Stimulated activated CD8-positive, alpha-beta memory T cell treated with anti-CD3 and anti-CD28 coated beads, Interleukin-4, amount 100 ng/mL, for 48 hours (primary cell): ENCODE data around the gene ZNF319.
A peak's percentile ranks its signal among the peaks of the same experiment; 100 is the strongest.

Experiments
- DNase-seq: peaks from one replicate; pipeline ENCODE4 v3.0.0-alpha.2; 2020

ZNF319 gene

GRCh38 chr16:58036943-58037342 lies 36.5 kb upstream of the ZNF319 start:
- DNase-seq = no peak

- no peak for DNase-seq
Measured at GRCh38 chr16:58035356-58036170, 35.1 kb upstream of the ZNF319 start.

- no peak for DNase-seq
Measured at GRCh38 chr16:58034774-58035173, 34.3 kb upstream of the ZNF319 start.

- no peak for DNase-seq
Measured at GRCh38 chr16:58034128-58034685, 33.7 kb upstream of the ZNF319 start.

- no peak for DNase-seq
Measured at GRCh38 chr16:58032710-58033293, 32.3 kb upstream of the ZNF319 start.

GRCh38 chr16:58031016-58031800 lies 30.7 kb upstream of the ZNF319 start:
- no peak for DNase-seq

- DNase-seq = no peak
Measured at GRCh38 chr16:58030136-58030840, 29.8 kb upstream of the ZNF319 start.

GRCh38 chr16:58029410-58029809 lies 28.9 kb upstream of the ZNF319 start:
- no peak for DNase-seq

- no peak for DNase-seq
Measured at GRCh38 chr16:58028541-58029070, 28.1 kb upstream of the ZNF319 start.

- no peak for DNase-seq
Measured at GRCh38 chr16:58027916-58028455, 27.5 kb upstream of the ZNF319 start.

- no peak for DNase-seq
Measured at GRCh38 chr16:58027161-58027915, 26.9 kb upstream of the ZNF319 start.

GRCh38 chr16:58026705-58027160 lies 26.3 kb upstream of the ZNF319 start:
- DNase-seq = no peak

- no peak for DNase-seq
Measured at GRCh38 chr16:58026139-58026704, 25.8 kb upstream of the ZNF319 start.

GRCh38 chr16:58025351-58026138 lies 25.1 kb upstream of the ZNF319 start, which contains the start of gene MMP15:
TSS of gene MMP15 (plus strand) at chr16:58025754. CDS start at chr16:58026351, 597 bp downstream.
- peak; percentile 72 for DNase-seq

GRCh38 chr16:58024486-58025350 lies 24.2 kb upstream of the ZNF319 start:
- DNase-seq = peak; percentile 35

- DNase-seq = no peak
Measured at GRCh38 chr16:58022601-58023371, 22.3 kb upstream of the ZNF319 start.

- no peak for DNase-seq
Measured at GRCh38 chr16:58021661-58022551, 21.4 kb upstream of the ZNF319 start.
